Measurements from ENCODE around the gene SOX6.
"Not testable (repeated sequence)": the region's sequence is repeated elsewhere in the genome, so short reads cannot be mapped to it uniquely, and the experiment has no call there.

The SOX6 gene

DNA sequence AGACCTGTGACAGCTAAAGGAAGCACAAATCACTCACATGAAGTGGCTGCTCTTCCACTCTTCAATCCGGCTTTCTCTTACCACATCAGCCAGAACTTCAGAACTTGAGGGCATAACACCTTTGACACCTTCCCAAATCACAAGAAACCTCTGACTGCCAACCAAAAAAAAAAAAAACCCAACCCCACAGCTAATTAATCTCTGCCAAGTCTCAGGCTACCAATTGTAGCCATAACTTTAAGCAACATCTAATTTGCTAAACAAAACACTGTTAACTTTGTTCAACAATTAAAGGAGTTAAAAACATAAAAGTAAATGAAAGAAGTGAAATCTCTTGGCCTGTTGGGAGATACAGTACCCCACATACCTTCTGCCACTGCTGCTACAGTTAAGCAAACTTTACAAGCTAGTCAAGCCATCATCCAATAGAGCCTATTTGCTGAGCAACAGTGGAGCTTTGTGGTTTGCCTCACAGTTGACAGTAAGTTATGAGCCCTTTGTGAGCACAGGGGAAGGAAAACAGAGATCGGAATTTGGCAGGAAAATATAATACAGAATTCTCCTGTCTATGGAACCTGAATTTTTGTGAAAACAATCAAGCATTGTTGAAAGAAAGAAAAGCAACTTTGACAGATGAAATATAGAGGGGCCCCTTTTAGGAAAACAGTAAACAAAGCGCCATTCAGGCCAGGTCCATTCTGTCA lies at the start of gene SOX6:
SOX6 (minus strand) TSS at position 490 of the 704 bp plus-strand sequence. CDS start 15,298 bp downstream, outside the sequence.
- H3K9me3 Mint-ChIP-seq: no peaks in the 10 kb centered on the region
- DNase-seq: no peak

DNA sequence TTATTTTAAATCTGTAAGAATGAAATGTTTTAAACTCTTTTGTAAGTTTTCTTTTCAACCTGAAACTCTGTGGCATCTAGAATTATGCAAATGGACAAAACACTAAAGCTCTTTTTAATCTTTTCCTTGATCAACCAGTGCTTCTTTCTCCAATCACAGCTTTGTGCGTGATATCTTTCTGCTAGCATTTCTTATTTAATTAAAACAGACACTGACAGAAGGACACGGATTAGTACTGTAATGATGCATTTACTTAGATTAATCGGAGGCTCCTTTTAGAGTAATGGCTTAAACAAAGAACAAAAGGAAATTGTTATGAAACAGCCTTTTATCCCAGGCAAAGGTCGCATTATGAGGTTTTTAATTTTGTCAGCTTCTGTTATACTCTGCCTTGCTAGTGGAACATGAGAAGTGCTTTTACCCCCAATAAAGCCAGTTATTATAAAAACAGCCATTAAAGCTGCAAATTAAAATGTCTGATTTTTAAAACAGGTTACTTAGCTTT lies 48.5 kb upstream of the SOX6 start:
- no peaks in the 10 kb centered on the region for H3K36me3 Mint-ChIP-seq
- DNase-seq (no peak), ATAC-seq (replicated peaks) (no peak)
- no peak overlapping the region for H3K4me3 Mint-ChIP-seq
- H3K4me1 Mint-ChIP-seq: no peaks in the 10 kb centered on the region
- H3K27me3 Mint-ChIP-seq: no peaks in the 10 kb centered on the region
- no peaks in the 10 kb centered on the region for H3K9me3 Mint-ChIP-seq
- H3K27ac Mint-ChIP-seq: no peak overlapping the region

More for the DNA sequence above, at the start of gene SOX6:
- H3K27ac Mint-ChIP-seq: no peak within 1 kb of the TSS
- H3K27me3 Mint-ChIP-seq: no peaks in the 10 kb centered on the region
- ATAC-seq (replicated peaks): no peak
- H3K4me3 Mint-ChIP-seq: no peak within 1 kb of the TSS
- no peaks in the 10 kb centered on the region for H3K36me3 Mint-ChIP-seq
- H3K4me1 Mint-ChIP-seq: no peaks in the 10 kb centered on the region

DNA sequence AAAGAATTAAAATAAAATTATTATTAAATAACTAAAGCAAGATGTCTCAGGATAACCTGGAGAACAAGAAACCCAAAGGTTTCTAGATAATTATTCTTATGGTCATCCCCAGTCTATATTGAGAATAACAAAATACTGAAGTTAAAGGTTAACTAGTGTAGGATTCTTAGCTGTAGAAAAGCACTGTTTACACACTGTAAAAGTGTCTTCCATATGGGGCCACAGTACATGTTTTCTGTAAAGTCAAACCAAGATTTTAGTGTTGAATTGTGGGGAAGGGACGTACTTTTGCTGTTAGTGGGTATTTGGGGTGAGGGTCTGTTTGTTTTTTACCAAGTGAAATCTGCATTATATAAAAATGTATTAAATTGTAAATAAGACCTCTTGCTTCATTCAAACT lies 47.5 kb upstream of the SOX6 start:
- Mint-ChIP-seq H3K27me3 (no peaks in the 10 kb centered on the region), H3K4me1 (no peaks in the 10 kb centered on the region), H3K27ac (no peak overlapping the region), H3K4me3 (no peak overlapping the region), H3K9me3 (no peaks in the 10 kb centered on the region), H3K36me3 (no peaks in the 10 kb centered on the region)
- no peak for ATAC-seq (replicated peaks)
- no peak for DNase-seq

DNA sequence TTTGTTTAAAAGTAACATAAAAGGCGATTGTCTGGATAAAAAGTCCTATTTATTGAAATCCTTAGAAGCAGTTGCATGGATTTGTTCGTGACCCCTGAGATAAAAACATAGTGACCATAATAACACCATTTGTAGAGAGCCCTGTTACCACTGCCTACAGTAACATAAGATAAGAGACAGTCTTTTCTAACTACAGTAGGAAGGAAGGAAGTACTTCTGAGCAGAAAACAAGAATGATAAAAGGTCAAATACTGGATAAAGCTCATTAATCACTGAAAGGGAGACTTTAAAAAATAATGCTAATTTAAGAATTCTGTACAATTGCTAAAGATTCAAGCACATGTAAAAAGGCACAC lies 47.1 kb upstream of the SOX6 start:
- Mint-ChIP-seq H3K4me3 (no peak overlapping the region), H3K36me3 (no peaks in the 10 kb centered on the region)

DNA sequence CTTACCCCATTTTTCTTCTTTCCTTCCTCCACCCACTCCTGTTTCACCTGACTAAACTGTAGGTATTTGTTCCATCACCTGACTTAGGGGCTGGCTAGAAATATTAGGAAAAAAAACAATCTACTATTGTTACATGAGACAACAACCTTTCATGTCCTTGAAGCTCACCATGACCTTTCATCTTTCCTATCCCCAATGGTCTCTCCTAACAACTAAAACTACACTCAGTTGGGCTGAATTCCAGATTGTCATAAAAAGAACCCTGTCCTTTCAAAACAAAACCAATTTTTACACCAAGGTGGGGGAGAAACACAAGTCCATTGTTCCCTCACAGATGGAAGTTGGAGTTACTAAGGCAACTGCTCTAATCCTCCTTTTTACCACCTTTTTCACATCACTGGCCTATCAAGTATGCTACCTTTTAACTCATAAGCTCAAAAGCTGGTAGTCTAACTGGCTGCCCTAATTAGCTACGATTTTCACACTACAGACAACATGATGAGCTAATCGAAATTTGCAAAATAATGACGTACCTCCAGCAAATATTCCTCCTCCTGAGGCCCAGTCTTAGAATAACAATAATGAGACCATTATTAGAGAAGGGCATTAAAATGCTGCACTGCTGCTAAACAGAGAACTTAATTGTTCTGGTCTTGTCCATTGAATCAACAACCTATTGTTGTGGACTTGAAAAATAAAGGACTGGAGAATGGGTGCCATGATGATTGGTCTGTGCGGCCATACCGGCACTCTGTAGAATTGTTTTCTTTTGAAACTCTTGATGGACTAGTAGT lies 46.5 kb upstream of the SOX6 start:
- ATAC-seq (replicated peaks) (no peak), DNase-seq (no peak)
- Mint-ChIP-seq H3K9me3 (no peaks in the 10 kb centered on the region), H3K36me3 (no peaks in the 10 kb centered on the region), H3K4me3 (no peak overlapping the region), H3K27ac (no peak overlapping the region), H3K4me1 (no peaks in the 10 kb centered on the region), H3K27me3 (no peaks in the 10 kb centered on the region)

More for the DNA sequence above, 47.1 kb upstream of the SOX6 start:
- Mint-ChIP-seq H3K9me3 (no peaks in the 10 kb centered on the region), H3K27me3 (no peaks in the 10 kb centered on the region), H3K4me1 (no peaks in the 10 kb centered on the region), H3K27ac (no peak overlapping the region)
- DNase-seq (no peak), ATAC-seq (replicated peaks) (no peak)

DNA sequence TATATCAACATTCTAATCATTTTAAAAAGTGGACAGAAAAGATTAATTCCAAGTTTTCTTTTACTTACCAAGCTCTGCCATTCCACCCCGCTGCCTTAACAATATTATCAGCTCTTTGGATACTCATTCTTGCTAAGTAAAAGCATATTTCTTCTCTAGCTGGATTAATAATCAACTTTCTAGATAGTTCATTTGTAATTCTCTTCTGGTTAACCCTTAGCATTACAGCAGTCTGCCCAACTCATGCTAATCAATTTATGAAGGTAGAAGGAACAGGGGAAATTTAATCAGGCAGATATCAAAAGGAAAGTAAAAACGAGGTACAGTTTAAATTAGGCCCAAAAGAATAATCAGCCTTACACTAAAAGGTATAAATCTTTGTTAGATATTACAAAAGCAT lies 41.0 kb upstream of the SOX6 start:
- no peak overlapping the region for H3K27ac Mint-ChIP-seq
- no peak overlapping the region for H3K4me3 Mint-ChIP-seq
- H3K4me1 Mint-ChIP-seq: no peaks in the 10 kb centered on the region
- no peak for ATAC-seq (replicated peaks)
- H3K9me3 Mint-ChIP-seq: no peaks in the 10 kb centered on the region
- no peaks in the 10 kb centered on the region for H3K36me3 Mint-ChIP-seq
- H3K27me3 Mint-ChIP-seq: no peaks in the 10 kb centered on the region
- DNase-seq: no peak

DNA sequence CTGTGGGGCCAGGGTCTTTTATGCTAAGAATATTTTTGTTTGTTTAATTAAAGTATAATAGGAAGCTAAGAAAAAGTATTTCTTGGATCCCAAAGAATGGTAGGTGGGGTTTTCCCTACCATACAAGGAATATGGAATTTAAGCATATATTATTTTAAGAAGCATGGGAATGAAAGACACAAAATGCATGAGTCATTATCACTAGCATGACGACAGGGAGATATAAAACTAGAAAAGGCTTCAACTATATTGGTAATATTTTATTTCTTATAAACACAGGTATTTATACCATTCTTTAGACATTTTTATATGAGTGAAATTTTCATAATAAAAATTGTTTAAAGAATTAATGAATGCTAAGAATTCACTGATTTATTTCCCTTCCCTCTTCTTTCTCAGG lies 39.3 kb upstream of the SOX6 start:
- Mint-ChIP-seq H3K4me3 (no peak overlapping the region), H3K27me3 (no peaks in the 10 kb centered on the region), H3K36me3 (no peaks in the 10 kb centered on the region), H3K27ac (no peak overlapping the region), H3K9me3 (peaks cover 0 to 2% of the 10 kb centered on the region in 2 donors), H3K4me1 (no peaks in the 10 kb centered on the region)
- ATAC-seq (replicated peaks) (no peak), DNase-seq (no peak)

DNA sequence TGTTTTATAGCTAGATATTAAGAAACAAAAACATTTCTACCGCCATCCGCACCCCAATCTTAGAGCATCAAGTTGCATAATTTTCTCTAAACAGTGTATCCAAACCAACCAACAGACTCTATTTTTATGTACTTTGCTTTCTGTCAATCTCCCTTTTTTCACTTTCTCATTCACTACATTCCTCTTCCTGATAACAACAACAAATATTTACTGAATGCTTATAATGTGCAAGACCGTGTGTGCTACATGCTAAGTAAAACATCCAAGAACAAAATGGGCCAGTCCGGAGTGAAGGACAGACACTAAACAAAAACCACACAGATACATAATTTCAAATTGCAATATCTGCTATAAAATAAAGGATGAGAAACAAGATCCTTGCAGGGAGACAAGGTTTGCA lies 38.6 kb upstream of the SOX6 start:
- H3K27ac Mint-ChIP-seq: no peak overlapping the region
- H3K27me3 Mint-ChIP-seq: no peaks in the 10 kb centered on the region
- DNase-seq (no peak), ATAC-seq (replicated peaks) (no peak)
- no peaks in the 10 kb centered on the region for H3K4me1 Mint-ChIP-seq
- H3K9me3 Mint-ChIP-seq: peaks cover 0 to 2% of the 10 kb centered on the region in 2 donors
- no peaks in the 10 kb centered on the region for H3K36me3 Mint-ChIP-seq
- H3K4me3 Mint-ChIP-seq: no peak overlapping the region

DNA sequence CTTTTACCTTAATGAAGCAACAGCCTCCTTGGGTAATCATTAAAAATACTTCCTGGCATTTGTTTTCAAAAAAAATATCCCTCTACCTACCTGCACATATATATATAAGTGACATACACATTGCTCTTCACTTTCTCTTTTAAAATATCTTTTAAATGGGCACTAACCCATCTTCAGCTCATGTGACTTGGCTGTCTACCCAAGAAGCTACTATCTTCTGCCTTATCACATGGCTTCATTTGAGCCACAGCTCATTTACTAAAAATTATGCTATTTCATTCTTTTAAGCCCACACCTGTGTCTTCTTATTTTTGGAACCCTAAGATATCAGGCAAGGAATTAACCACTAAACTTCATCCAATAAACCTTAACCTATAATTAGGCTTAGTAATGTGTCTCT lies 37.0 kb upstream of the SOX6 start:
- no peak overlapping the region for H3K4me3 Mint-ChIP-seq
- ATAC-seq (replicated peaks) (no peak), DNase-seq (no peak)
- H3K36me3 Mint-ChIP-seq: no peaks in the 10 kb centered on the region
- peaks cover 2 to 4% of the 10 kb centered on the region in 2 donors for H3K9me3 Mint-ChIP-seq
- no peaks in the 10 kb centered on the region for H3K4me1 Mint-ChIP-seq
- H3K27ac Mint-ChIP-seq: no peak overlapping the region
- H3K27me3 Mint-ChIP-seq: no peaks in the 10 kb centered on the region

DNA sequence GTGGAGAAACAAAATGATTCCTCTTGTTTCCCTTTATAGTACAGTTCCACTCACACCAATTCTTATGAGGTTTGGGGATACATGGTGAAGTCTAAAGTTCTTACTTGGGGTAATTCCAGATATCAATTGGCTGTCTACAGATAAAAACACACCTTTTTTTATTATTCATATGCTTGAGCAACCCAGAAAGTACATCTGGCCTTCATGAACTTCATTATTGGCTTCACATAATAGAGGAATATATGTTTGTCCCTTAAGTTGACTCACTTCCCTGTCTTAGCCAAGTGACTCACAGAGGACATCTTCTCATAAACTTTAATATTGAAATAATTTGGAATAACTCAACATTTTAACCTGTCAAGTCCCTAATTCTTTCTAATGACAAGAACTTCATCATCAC lies 36.3 kb upstream of the SOX6 start:
- ATAC-seq (replicated peaks) (no peak), DNase-seq (no peak)
- Mint-ChIP-seq H3K4me3 (no peak overlapping the region), H3K27ac (no peak overlapping the region), H3K27me3 (no peaks in the 10 kb centered on the region), H3K9me3 (peaks cover 2 to 4% of the 10 kb centered on the region in 2 donors), H3K36me3 (no peaks in the 10 kb centered on the region), H3K4me1 (no peaks in the 10 kb centered on the region)

DNA sequence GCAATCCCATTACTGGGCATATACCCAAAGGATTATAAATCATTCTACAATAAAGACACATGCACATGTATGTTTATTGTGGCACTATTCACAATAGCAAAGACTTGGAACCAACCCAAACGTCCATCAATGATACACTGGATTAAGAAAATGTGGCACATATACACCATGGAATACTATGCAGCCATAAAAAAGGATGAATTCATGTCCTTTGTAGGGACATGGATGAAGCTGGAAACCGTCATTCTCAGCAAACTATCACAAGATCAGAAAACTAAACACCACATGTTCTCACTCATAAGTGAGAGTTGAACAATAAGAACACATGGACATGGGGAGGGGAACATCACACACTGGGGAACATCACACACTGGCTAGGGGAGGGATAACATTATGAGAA lies 34.5 kb upstream of the SOX6 start:
- H3K9me3 Mint-ChIP-seq: not testable (repeated sequence)

DNA sequence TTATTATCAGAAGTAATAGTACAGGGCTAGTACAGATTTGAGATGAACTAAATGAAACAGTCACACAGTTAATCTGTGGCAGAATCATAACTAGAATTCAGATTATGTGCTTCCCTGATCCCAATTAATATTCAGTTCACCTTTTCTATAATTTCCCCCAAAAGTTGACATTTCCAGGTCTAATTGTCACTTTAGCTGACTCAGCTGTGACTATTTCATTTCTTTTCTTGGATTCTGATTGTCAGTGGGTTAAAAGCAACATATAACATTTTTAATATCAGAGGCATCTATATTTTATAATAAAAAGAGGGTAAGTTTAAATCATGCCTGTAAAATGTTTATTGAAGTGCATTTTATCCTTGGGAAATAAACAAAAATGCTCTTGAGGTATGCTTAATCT lies 28.8 kb upstream of the SOX6 start:
- H3K4me1 Mint-ChIP-seq: no peaks in the 10 kb centered on the region
- no peak overlapping the region for H3K27ac Mint-ChIP-seq
- no peaks in the 10 kb centered on the region for H3K27me3 Mint-ChIP-seq
- ATAC-seq (replicated peaks) (no peak), DNase-seq (no peak)
- peaks cover 0 to 4% of the 10 kb centered on the region in 2 donors for H3K9me3 Mint-ChIP-seq
- no peak overlapping the region for H3K4me3 Mint-ChIP-seq
- H3K36me3 Mint-ChIP-seq: no peaks in the 10 kb centered on the region

More for the DNA sequence above, 34.5 kb upstream of the SOX6 start:
- H3K4me3 Mint-ChIP-seq; H3K27me3 Mint-ChIP-seq; H3K27ac Mint-ChIP-seq; ATAC-seq (replicated peaks); DNase-seq; H3K36me3 Mint-ChIP-seq; H3K4me1 Mint-ChIP-seq: not testable (repeated sequence)

DNA sequence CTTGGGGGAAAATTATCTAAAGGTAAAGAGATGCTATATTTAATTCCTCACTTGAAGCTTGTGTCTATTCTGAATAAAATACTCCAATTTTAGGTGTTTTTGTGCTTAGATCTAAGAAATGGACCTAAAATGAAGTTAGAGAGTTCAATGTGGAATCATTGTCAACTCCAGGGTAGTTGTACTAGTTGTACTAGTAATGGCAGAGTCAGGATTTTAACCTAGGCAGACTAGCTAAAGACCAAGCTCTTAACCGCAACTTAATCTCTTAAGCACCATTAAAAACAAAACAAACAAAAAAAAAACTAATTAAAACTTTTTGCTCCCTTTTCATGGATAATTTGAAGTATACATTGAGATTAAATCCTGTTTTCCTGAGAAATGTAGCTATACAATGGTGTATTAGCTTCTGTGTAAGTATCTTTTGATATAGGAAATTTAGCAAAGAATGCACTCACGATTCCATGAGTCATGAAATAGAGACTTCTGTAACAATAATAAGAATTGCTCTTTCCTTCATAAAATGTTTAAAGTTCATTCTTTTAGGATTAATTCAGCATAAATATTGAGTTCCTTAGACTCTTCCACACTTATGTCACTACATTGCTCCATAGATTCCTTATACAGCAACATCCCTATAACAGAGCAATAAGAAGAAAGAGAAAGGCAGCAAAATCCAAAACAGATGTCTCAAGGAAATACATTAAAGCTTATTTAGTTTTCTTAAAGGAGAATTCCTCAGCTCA lies 26.5 kb upstream of the SOX6 start:
- no peak overlapping the region for H3K27ac Mint-ChIP-seq
- H3K9me3 Mint-ChIP-seq: no peaks in the 10 kb centered on the region
- H3K27me3 Mint-ChIP-seq: no peaks in the 10 kb centered on the region
- DNase-seq: no peak
- no peak for ATAC-seq (replicated peaks)
- H3K36me3 Mint-ChIP-seq: no peaks in the 10 kb centered on the region
- no peak overlapping the region for H3K4me3 Mint-ChIP-seq
- no peaks in the 10 kb centered on the region for H3K4me1 Mint-ChIP-seq

DNA sequence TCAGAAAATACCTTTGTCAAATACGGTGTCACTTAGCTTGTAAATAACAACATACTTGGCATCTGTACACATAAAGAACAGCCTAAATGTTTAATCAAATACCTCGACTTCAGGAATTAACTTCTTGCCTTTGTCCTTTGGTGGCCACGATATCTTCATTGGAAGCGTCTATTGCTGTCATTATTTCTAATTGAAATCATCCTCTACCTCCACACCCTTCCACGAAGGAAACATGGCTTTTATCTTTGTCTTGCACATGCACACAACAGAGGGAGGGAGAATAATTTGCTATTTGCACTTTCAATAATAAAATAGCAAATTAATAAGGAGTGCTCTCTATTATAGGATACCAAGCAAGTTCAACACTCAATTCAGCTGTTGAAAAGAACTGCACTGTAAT lies 25.8 kb upstream of the SOX6 start:
- Mint-ChIP-seq H3K27me3 (no peaks in the 10 kb centered on the region), H3K9me3 (no peaks in the 10 kb centered on the region), H3K4me1 (no peaks in the 10 kb centered on the region), H3K27ac (no peak overlapping the region), H3K4me3 (no peak overlapping the region), H3K36me3 (no peaks in the 10 kb centered on the region)
- no peak for DNase-seq
- no peak for ATAC-seq (replicated peaks)

Measured in stimulated activated naive B cell treated with anti-CD40 and anti-IgM and Interleukin-4, amounts not matched to agents 10 μg/mL and 1 μg/mL and 100 μg/mL, for 72 hours (primary cell).